Measurements from ENCODE around the gene RESP18. TPM values are rescaled to one million over a fixed set of nuclear protein-coding genes. Genes with fewer than 3 reads are reported as not detected.

Gene RESP18
- total and polyA plus RNA-seq, 2 of the 4 experiments (the other 2 are of a cell fraction): not detected

GRCh38 chr2:219289537-219290361 lies 42.8 kb downstream of the RESP18 start:
- no peaks in the 10 kb centered on the region for H3K79me1 ChIP-seq (ENCODE audit: low read depth in 1 of 2, low read length in 2 of 2)
- peak overlapping the region; percentile 86 for H3K4ac ChIP-seq (ENCODE audit: low read depth, low read length)
- no peaks in the 10 kb centered on the region for H3K9me3 ChIP-seq (ENCODE audit: control insufficient read depth, insufficient read depth, low read length)
- no peak overlapping the region for H3K4me3 ChIP-seq (ENCODE audit: insufficient read depth, low read depth, low read length)
- dilution Hi-C loops (cut with HindIII; ENCODE audit: low sequenced_read_pairs, unreplicated experiment) (no loop called here), in situ Hi-C loops (cut with MboI; ENCODE audit: low sequenced_read_pairs) (no loop called here), intact Hi-C loops (cut with micrococcal nuclease) (loop anchor here (1.0 to 2.0 kb wide), 2 partner anchors 10 to 59 kb away; partner anchors contain the start of gene DNAJB2)
- CTCF ChIA-PET: interaction anchor here (0.6 to 0.7 kb wide), 2 partner anchors 11 to 979 kb away, joined by 3 read pairs; partner anchors contain the start of gene DNAJB2
- peaks cover 10% of the 10 kb centered on the region; the same call in 1 of the 2 replicates for H4K20me1 ChIP-seq (ENCODE audit: insufficient read depth, low read length)
- no peak overlapping the region; the same call in none of the 2 replicates for H3K14ac ChIP-seq (replicated peaks; ENCODE audit: low read depth, low read length)
- no peak overlapping the region for H3K56ac ChIP-seq (ENCODE audit: extremely low read depth, insufficient read depth, low read length)
- H2AFZ ChIP-seq (replicated peaks; ENCODE audit: low read length, poor library complexity): peak overlapping the region; percentile 77
- H3K9me1 ChIP-seq (ENCODE audit: insufficient read depth, low read length): peaks cover 11% of the 10 kb centered on the region; the same call in 1 of the 2 replicates
- no peak overlapping the region; the same call in 1 of the 2 replicates for H3K18ac ChIP-seq (ENCODE audit: low read depth, low read length)
- H3K4me1 ChIP-seq (ENCODE audit: control insufficient read depth, insufficient read depth, low read length): peaks cover 20% of the 10 kb centered on the region
- POLR2A ChIA-PET (ENCODE audit: unreplicated experiment): no interaction called here
- peak overlapping the region; percentile 82; the same call in 1 of the 2 replicates for H3K23ac ChIP-seq (ENCODE audit: low read depth, low read length)
- H2BK5ac ChIP-seq (ENCODE audit: low read depth, low read length, poor library complexity, severe bottlenecking): peak overlapping the region; percentile 61
- H3K9ac ChIP-seq (ENCODE audit: low read depth, low read length): no peak overlapping the region
- H2AK9ac ChIP-seq (replicated peaks; ENCODE audit: low read depth, low read length, poor library complexity): peak overlapping the region; percentile 94
- H3K27me3 ChIP-seq (ENCODE audit: control insufficient read depth, insufficient read depth, low read length): no peaks in the 10 kb centered on the region
- H4K91ac ChIP-seq (ENCODE audit: insufficient read depth, low read depth, low read length): peak overlapping the region; percentile 81
- WGBS, 2 experiments (ENCODE audit: extremely low coverage in 2 of 2, insufficient read length in 1 of 2): 0% methylated on average over 2 of the region's 16 CpGs; no CpG with 5 or more reads in 1 of the 2 experiments
- H2BK120ac ChIP-seq (ENCODE audit: low read depth, low read length): peak overlapping the region; percentile 74
- peak overlapping the region in 1 of 2 experiments; percentile 64; a peak in 2 of 4 replicates for H4K8ac ChIP-seq (ENCODE audit: low read depth in 2 of 2, low read length in 2 of 2)
- H3K4me2 ChIP-seq (ENCODE audit: low read depth, low read length): peak overlapping the region; percentile 52
- BruUV-seq (replicated peaks): no TSS peak
- peak overlapping the region; percentile 70 for H3K27ac ChIP-seq (ENCODE audit: insufficient read depth, low read length)
- ATAC-seq (ENCODE audit: low read depth): peak; percentile 75
- TF ChIP-seq MAZ (IDR thresholded peaks at IDR 0.05; ENCODE audit: borderline replicate concordance, low read depth, low read length): peak; percentile 90
- TF ChIP-seq SMC3 (IDR thresholded peaks at IDR 0.05; ENCODE audit: low read depth, low read length): no peak
- no peak for TF ChIP-seq USF2 (IDR thresholded peaks at IDR 0.05; ENCODE audit: low read depth, low read length)
- no peak for TF ChIP-seq RFX5 (IDR thresholded peaks at IDR 0.05; ENCODE audit: low read depth, low read length)
- peak; percentile 54; the same call in 1 of the 2 replicates for TF ChIP-seq MXI1 (IDR thresholded peaks at IDR 0.05; ENCODE audit: borderline replicate concordance, low read depth, low read length)
- TF ChIP-seq MAFK (IDR thresholded peaks at IDR 0.05; ENCODE audit: low read depth, low read length): no peak
- peak; percentile 89 for TF ChIP-seq CEBPB (IDR thresholded peaks at IDR 0.05; ENCODE audit: low read depth, low read length)
- TF ChIP-seq FOS (IDR thresholded peaks at IDR 0.05; ENCODE audit: low read depth, low read length): peak; percentile 63; the same call in 1 of the 2 replicates
- peak; percentile 16 for TF ChIP-seq RAD21 (IDR thresholded peaks at IDR 0.05; ENCODE audit: low read length)
- peak; percentile 95 for DNase-seq
- H4K5ac ChIP-seq (ENCODE audit: low read depth, low read length): peak overlapping the region; percentile 7; the same call in 1 of the 2 replicates
- peaks cover 17% of the 10 kb centered on the region for H3K36me3 ChIP-seq (ENCODE audit: control insufficient read depth, insufficient read depth, low read length)
- peak overlapping the region; percentile 32; the same call in 1 of the 2 replicates for H2BK20ac ChIP-seq (ENCODE audit: low read depth, low read length)
- H2BK15ac ChIP-seq (ENCODE audit: low read depth, low read length): no peak overlapping the region; the same call in 2 of the 3 replicates
- peak overlapping the region; percentile 74 for H2AK5ac ChIP-seq (ENCODE audit: low read depth, low read length)

Data from IMR-90 (cell line).